ENCODE data around the gene VPS54.
"Not testable (repeated sequence)": the region's sequence is repeated elsewhere in the genome, so short reads cannot be mapped to it uniquely, and the experiment has no call there.

VPS54 gene

GRCh38 chr2:63993871-63994270 is 25.4 kb downstream of the VPS54 start:
- DNase-seq (ENCODE audit: extremely low read depth, insufficient read length) = no peak
- no peaks in the 10 kb centered on the region; the same call in 1 of the 2 replicates for H3K36me3 ChIP-seq (ENCODE audit: control insufficient read depth, insufficient read depth, low read length)
- H3K27me3 ChIP-seq (replicated peaks; ENCODE audit: control insufficient read depth, insufficient read depth, low read length) = no peaks in the 10 kb centered on the region
- TF ChIP-seq CTCF (IDR thresholded peaks at IDR 0.05; ENCODE audit: insufficient read depth, low read length, poor library complexity, severe bottlenecking) = no peak
- no peak overlapping the region for H3K4me3 ChIP-seq (replicated peaks; ENCODE audit: low read depth, low read length)

- DNase-seq (ENCODE audit: extremely low read depth, insufficient read length); H3K4me3 ChIP-seq (replicated peaks; ENCODE audit: low read depth, low read length); H3K36me3 ChIP-seq (ENCODE audit: control insufficient read depth, insufficient read depth, low read length); H3K27me3 ChIP-seq (replicated peaks; ENCODE audit: control insufficient read depth, insufficient read depth, low read length): not testable (repeated sequence)
Observed at GRCh38 chr2:63993130-63993584, 26.1 kb downstream of the VPS54 start.

- TF ChIP-seq CTCF (IDR thresholded peaks at IDR 0.05; ENCODE audit: insufficient read depth, low read length, poor library complexity, severe bottlenecking) = no peak
- Histone ChIP-seq H3K36me3 (ENCODE audit: control insufficient read depth, insufficient read depth, low read length) (no peaks in the 10 kb centered on the region; the same call in 1 of the 2 replicates), H3K4me3 (replicated peaks; ENCODE audit: low read depth, low read length) (no peak overlapping the region), H3K27me3 (replicated peaks; ENCODE audit: control insufficient read depth, insufficient read depth, low read length) (no peaks in the 10 kb centered on the region)
- DNase-seq (ENCODE audit: extremely low read depth, insufficient read length) = no peak
Observed at GRCh38 chr2:63992061-63992685, 27.1 kb downstream of the VPS54 start.

GRCh38 chr2:63991173-63991999 is 27.8 kb downstream of the VPS54 start:
- not testable (repeated sequence) for DNase-seq (ENCODE audit: extremely low read depth, insufficient read length)

GRCh38 chr2:63990072-63990471 is 29.2 kb downstream of the VPS54 start:
- Histone ChIP-seq H3K4me3 (replicated peaks; ENCODE audit: low read depth, low read length) (no peak overlapping the region), H3K36me3 (ENCODE audit: control insufficient read depth, insufficient read depth, low read length) (no peaks in the 10 kb centered on the region; the same call in 1 of the 2 replicates), H3K27me3 (replicated peaks; ENCODE audit: control insufficient read depth, insufficient read depth, low read length) (no peaks in the 10 kb centered on the region)
- TF ChIP-seq CTCF (IDR thresholded peaks at IDR 0.05; ENCODE audit: insufficient read depth, low read length, poor library complexity, severe bottlenecking) = no peak
- DNase-seq (ENCODE audit: extremely low read depth, insufficient read length) = no peak

More at GRCh38 chr2:63991173-63991999, 27.8 kb downstream of the VPS54 start:
- not testable (repeated sequence) for H3K4me3 ChIP-seq (replicated peaks; ENCODE audit: low read depth, low read length); H3K36me3 ChIP-seq (ENCODE audit: control insufficient read depth, insufficient read depth, low read length); H3K27me3 ChIP-seq (replicated peaks; ENCODE audit: control insufficient read depth, insufficient read depth, low read length)

- H3K27me3 ChIP-seq (replicated peaks; ENCODE audit: control insufficient read depth, insufficient read depth, low read length); H3K36me3 ChIP-seq (ENCODE audit: control insufficient read depth, insufficient read depth, low read length); DNase-seq (ENCODE audit: extremely low read depth, insufficient read length); H3K4me3 ChIP-seq (replicated peaks; ENCODE audit: low read depth, low read length): not testable (repeated sequence)
Observed at GRCh38 chr2:63988842-63989436, 30.3 kb downstream of the VPS54 start.
